MM.1S (cell line): ENCODE measurements around the gene SLC45A2.

Source experiments
- DNase-seq: peaks from one replicate; pipeline ENCODE4 v3.0.0-alpha.2; 2015
- H2AFZ ChIP-seq: fragments of 300-600 bp; sonication (generic); 2 replicates; pipeline ENCODE4 v1.6.0; 2016; ENCODE audit warnings: antibody characterized with exemption, low read length
- H3F3A ChIP-seq: fragments of 300-600 bp; sonication (generic); 2 replicates; pipeline ENCODE4 v1.6.1; 2016; ENCODE audit warnings: mild to moderate bottlenecking, antibody characterized with exemption, low read length, moderate library complexity, mixed read lengths; ENCODE audit not compliant: insufficient read depth
- H3K27ac ChIP-seq: fragments of 300-600 bp; sonication (generic); 2 replicates; pipeline ENCODE4 v1.5.1; 2016; ENCODE audit warnings: mild to moderate bottlenecking, low read length
- H3K27me3 ChIP-seq: fragments of 300-600 bp; sonication (generic); replicated peaks from 2 replicates; pipeline ENCODE4 v1.6.0; 2016; ENCODE audit warnings: low read length; ENCODE audit not compliant: insufficient read depth
- H3K36me3 ChIP-seq: fragments of 300-600 bp; sonication (generic); replicated peaks from 2 replicates; pipeline ENCODE4 v1.6.1; 2016; ENCODE audit warnings: mild to moderate bottlenecking, low read length, mixed read lengths; ENCODE audit not compliant: insufficient read depth
- H3K4me1 ChIP-seq: fragments of 300-600 bp; sonication (generic); 2 replicates; pipeline ENCODE4 v1.6.1; 2016; ENCODE audit warnings: low read length, mixed read lengths
- H3K4me2 ChIP-seq: fragments of 300-600 bp; sonication (generic); 2 replicates; pipeline ENCODE4 v1.6.0; 2016; ENCODE audit warnings: low read depth, low read length
- H3K4me3 ChIP-seq: fragments of 300-600 bp; sonication (generic); 2 replicates; pipeline ENCODE4 v1.5.1; 2016; ENCODE audit warnings: low read length, mixed read lengths
- H3K79me2 ChIP-seq: fragments of 300-600 bp; sonication (generic); 2 replicates; pipeline ENCODE4 v1.6.1; 2016; ENCODE audit warnings: mixed run types, low read length, mixed read lengths
- H3K9ac ChIP-seq: fragments of 300-600 bp; sonication (generic); 2 replicates; pipeline ENCODE4 v1.6.1; 2016; ENCODE audit warnings: low read length, mixed read lengths
- H3K9me2 ChIP-seq: fragments of 300-600 bp; sonication (generic); replicated peaks from 2 replicates; pipeline ENCODE4 v1.6.1; 2016; ENCODE audit warnings: mild to moderate bottlenecking, low read length, mixed read lengths; ENCODE audit not compliant: insufficient read depth
- H3K9me3 ChIP-seq: fragments of 300-600 bp; sonication (generic); replicated peaks from 2 replicates; pipeline ENCODE4 v1.6.1; 2016; ENCODE audit warnings: mild to moderate bottlenecking, low read length, mixed read lengths; ENCODE audit not compliant: insufficient read depth
- H4K20me1 ChIP-seq: fragments of 300-600 bp; sonication (generic); 2 replicates; pipeline ENCODE4 v1.6.1; 2016; ENCODE audit warnings: mild to moderate bottlenecking, low read length, moderate library complexity, mixed read lengths; ENCODE audit not compliant: insufficient read depth
- EZH2 ChIP-seq: fragments of 300-600 bp; sonication (generic); optimal IDR thresholded peaks from 2 replicates; pipeline ENCODE3; 2017; ENCODE audit warnings: low read depth, mild to moderate bottlenecking, antibody characterized with exemption, low read length, mixed read lengths
- EZH2phosphoT487 ChIP-seq: fragments of 300-600 bp; sonication (generic); IDR thresholded peaks from 2 replicates; pipeline ENCODE4 v1.6.1; 2018; ENCODE audit warnings: antibody characterized with exemption, low read length
- TF ChIP-seq, protein P1 (sequence below): fragments of 300-600 bp; sonication (generic); IDR thresholded peaks from 2 replicates; pipeline ENCODE4 v1.5.1; 2016; ENCODE audit warnings: antibody characterized with exemption, low read length, mixed read lengths

The SLC45A2 gene

DNA sequence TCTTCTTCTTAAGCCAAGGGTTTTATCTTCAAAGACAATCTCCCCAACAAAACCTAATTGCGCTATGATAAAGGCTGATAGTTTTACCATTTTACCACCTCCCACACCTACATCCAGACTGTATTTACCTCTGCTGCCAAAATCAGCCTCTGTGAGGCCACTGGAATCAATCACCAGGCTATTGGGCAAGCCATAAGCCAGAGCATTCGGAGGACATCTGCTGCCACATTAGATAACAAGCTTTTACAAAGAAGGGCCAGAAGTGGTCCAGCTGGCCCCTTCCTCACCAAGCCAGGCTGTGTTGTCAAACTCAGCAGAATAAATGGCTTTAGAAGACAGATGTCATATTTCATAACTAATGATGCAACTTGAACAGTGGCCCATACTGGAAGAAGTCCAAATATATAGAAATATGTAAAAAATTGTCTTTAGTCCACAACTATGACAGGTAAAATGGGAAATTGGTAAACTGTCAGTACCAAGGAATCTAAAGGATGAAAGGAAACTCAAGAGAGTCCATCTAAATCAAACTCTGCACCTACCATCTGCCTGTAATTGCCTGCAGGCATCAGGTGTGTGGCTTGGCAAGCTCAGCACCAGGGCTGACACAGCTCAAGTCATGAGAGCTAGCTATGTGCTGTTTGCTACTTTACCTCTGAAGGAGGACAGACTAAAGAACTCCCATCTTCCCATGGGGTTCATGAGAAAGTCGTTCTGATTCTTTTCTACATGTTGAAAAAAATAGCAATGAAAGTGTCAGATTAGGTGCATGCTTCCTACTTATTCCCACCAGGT is 16.1 kb downstream of the SLC45A2 start:
- H3K4me1 ChIP-seq, result peaks cover 10% of the 10 kb centered on the region
- H3K9ac ChIP-seq, result no peak overlapping the region
- H3K4me2 ChIP-seq, result no peak overlapping the region
- no peak overlapping the region for H3K4me3 ChIP-seq
- no peak overlapping the region for H2AFZ ChIP-seq
- no peaks in the 10 kb centered on the region for H3K27me3 ChIP-seq
- H4K20me1 ChIP-seq, result no peaks in the 10 kb centered on the region
- peaks cover 10% of the 10 kb centered on the region; the same call in 1 of the 2 replicates for H3F3A ChIP-seq
- H3K27ac ChIP-seq, result no peak overlapping the region
- no peaks in the 10 kb centered on the region for H3K36me3 ChIP-seq
- H3K9me2 ChIP-seq, result no peaks in the 10 kb centered on the region
- no peaks in the 10 kb centered on the region for H3K9me3 ChIP-seq
- peak; percentile 8 for DNase-seq
- H3K79me2 ChIP-seq, result no peaks in the 10 kb centered on the region
- TF ChIP-seq, protein P1, sequence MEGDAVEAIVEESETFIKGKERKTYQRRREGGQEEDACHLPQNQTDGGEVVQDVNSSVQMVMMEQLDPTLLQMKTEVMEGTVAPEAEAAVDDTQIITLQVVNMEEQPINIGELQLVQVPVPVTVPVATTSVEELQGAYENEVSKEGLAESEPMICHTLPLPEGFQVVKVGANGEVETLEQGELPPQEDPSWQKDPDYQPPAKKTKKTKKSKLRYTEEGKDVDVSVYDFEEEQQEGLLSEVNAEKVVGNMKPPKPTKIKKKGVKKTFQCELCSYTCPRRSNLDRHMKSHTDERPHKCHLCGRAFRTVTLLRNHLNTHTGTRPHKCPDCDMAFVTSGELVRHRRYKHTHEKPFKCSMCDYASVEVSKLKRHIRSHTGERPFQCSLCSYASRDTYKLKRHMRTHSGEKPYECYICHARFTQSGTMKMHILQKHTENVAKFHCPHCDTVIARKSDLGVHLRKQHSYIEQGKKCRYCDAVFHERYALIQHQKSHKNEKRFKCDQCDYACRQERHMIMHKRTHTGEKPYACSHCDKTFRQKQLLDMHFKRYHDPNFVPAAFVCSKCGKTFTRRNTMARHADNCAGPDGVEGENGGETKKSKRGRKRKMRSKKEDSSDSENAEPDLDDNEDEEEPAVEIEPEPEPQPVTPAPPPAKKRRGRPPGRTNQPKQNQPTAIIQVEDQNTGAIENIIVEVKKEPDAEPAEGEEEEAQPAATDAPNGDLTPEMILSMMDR, result no peak
- TF ChIP-seq EZH2 (no peak), EZH2phosphoT487 (no peak)

DNA sequence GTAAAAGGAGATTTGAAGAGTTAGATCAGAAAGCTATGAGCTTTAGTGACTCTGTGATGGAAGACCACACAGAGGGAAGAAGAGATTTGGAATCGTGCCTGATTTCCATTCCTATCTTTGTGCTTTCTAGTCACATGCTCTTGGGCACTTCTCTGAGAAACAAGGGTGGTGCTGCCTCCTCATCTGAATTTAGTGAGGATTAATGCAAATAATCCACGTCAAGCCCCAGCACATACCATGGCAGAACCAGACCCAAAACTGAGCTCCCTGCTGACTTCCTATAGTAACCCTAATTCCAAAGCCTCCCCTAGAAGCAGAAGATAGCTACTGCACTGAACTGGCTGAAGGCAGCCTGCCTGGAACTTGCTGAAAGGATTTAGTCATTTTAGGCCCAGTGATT is 17.7 kb downstream of the SLC45A2 start:
- TF ChIP-seq EZH2, result no peak
- Histone ChIP-seq H3F3A (no peaks in the 10 kb centered on the region), H3K9me3 (no peaks in the 10 kb centered on the region), H2AFZ (no peak overlapping the region), H3K36me3 (no peaks in the 10 kb centered on the region), H3K27ac (no peak overlapping the region), H4K20me1 (no peaks in the 10 kb centered on the region), H3K27me3 (no peaks in the 10 kb centered on the region), H3K4me3 (no peak overlapping the region), H3K79me2 (no peaks in the 10 kb centered on the region), H3K4me2 (no peak overlapping the region), H3K4me1 (no peaks in the 10 kb centered on the region), H3K9me2 (no peaks in the 10 kb centered on the region), H3K9ac (no peak overlapping the region)
- no peak for DNase-seq

DNA sequence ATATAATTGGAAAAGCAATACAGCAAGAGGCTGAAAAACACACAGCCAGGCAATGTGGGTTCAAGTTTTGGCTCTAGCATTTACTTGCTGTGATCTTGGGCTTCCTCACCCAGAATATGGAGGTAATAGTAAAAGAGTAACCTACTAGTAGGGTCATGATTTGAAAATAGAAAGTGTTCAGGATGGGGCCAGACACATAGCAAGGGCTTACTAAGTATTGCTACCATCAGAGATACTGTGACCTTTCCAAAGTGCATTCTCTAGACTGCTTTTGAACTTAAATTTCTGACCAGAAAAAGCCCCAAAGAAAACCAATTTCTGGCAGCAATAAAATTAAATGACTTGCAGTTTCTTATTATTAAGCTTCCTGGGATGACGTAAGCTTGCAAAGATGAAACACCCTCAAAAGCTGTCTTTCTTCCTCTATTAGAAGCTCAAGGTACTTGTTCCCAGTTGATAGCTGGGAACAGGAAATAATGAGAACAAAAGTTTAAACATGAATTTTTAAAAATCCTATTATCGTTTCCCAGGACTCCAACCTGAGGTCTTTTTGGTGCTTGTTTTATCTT is 20.3 kb downstream of the SLC45A2 start:
- Histone ChIP-seq H3K36me3 (no peaks in the 10 kb centered on the region), H3K4me2 (no peak overlapping the region), H3K9ac (no peak overlapping the region), H2AFZ (no peak overlapping the region), H3K4me1 (no peaks in the 10 kb centered on the region), H3K27me3 (no peaks in the 10 kb centered on the region), H3K27ac (no peak overlapping the region), H3F3A (no peaks in the 10 kb centered on the region), H3K9me3 (no peaks in the 10 kb centered on the region), H3K4me3 (no peak overlapping the region), H4K20me1 (no peaks in the 10 kb centered on the region), H3K9me2 (no peaks in the 10 kb centered on the region), H3K79me2 (no peaks in the 10 kb centered on the region)
- TF ChIP-seq EZH2 (no peak), EZH2phosphoT487 (no peak)
- TF ChIP-seq, protein P1, result no peak
- no peak for DNase-seq

DNA sequence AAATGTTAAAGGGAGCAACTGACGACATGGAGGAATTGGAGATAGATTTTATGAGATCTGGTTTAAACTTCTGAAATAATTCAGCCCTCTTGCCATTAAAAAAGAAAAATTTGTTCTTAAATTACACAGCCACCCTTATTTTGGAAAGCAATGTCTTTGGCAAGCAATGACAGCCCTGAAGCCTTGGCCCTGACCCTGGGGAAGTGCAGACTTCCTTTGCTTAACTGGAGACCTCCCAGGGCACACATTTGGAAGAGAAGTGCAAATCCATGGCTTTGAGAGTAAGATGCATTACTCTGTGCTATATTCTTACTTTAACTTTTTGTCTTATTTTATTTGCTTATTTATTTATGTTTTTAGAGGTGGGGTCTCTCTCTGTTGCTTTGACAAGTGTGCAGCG is 26.3 kb downstream of the SLC45A2 start:
- no peaks in the 10 kb centered on the region for H4K20me1 ChIP-seq
- TF ChIP-seq, protein P1, result no peak
- TF ChIP-seq EZH2phosphoT487 (no peak), EZH2 (no peak)
- no peaks in the 10 kb centered on the region for H3K9me2 ChIP-seq
- no peaks in the 10 kb centered on the region for H3K79me2 ChIP-seq
- H3K27ac ChIP-seq, result no peak overlapping the region
- H3K36me3 ChIP-seq, result no peaks in the 10 kb centered on the region
- no peaks in the 10 kb centered on the region for H3F3A ChIP-seq
- no peak overlapping the region for H3K4me3 ChIP-seq
- H3K9me3 ChIP-seq, result no peaks in the 10 kb centered on the region
- no peaks in the 10 kb centered on the region for H3K4me1 ChIP-seq
- no peak for DNase-seq
- H3K27me3 ChIP-seq, result no peaks in the 10 kb centered on the region
- no peak overlapping the region for H3K9ac ChIP-seq
- H2AFZ ChIP-seq, result no peak overlapping the region
- H3K4me2 ChIP-seq, result no peak overlapping the region
